ENCODE measurements around the gene OR51T1.

DNA sequence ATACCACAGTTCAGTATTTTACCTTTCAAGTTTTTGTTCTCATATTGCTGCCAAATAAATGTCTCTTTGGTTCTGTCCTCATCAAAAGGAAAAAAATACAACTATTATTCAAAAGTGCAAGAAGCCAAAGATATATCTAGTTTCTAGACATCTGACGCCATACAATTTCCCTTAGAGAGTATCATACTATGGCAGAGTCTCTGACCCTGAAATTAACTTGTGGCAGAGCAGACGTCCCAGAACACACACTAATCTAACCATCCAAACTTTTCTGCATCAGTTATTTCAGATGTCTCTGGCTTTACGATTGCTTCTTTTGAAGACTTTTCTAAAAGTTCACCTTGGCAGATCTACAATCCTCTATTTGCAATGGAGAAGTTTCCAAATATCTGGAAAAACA is 2.7 kb downstream of the OR51T1 start:
- TF ChIP-seq, protein P1, sequence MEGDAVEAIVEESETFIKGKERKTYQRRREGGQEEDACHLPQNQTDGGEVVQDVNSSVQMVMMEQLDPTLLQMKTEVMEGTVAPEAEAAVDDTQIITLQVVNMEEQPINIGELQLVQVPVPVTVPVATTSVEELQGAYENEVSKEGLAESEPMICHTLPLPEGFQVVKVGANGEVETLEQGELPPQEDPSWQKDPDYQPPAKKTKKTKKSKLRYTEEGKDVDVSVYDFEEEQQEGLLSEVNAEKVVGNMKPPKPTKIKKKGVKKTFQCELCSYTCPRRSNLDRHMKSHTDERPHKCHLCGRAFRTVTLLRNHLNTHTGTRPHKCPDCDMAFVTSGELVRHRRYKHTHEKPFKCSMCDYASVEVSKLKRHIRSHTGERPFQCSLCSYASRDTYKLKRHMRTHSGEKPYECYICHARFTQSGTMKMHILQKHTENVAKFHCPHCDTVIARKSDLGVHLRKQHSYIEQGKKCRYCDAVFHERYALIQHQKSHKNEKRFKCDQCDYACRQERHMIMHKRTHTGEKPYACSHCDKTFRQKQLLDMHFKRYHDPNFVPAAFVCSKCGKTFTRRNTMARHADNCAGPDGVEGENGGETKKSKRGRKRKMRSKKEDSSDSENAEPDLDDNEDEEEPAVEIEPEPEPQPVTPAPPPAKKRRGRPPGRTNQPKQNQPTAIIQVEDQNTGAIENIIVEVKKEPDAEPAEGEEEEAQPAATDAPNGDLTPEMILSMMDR (IDR thresholded peaks at IDR 0.05) = no peak
- TF ChIP-seq POLR2A (IDR thresholded peaks at IDR 0.05) = no peak

All from suprapubic skin (tissue), 3 donors.